SK-N-SH (cell line): ENCODE data around the gene IL17RB. TPM values are rescaled to one million over a fixed set of nuclear protein-coding genes. Genes with fewer than 3 reads are reported as not detected.

Source experiments
- CTCF ChIA-PET: fragments of 300-600, 350-600 bp; formaldehyde crosslinking; extraction: SDS; loops from one replicate; lab custom pipeline; 2021; lab: Yijun Ruan, JAX
- POLR2A ChIA-PET: fragments of 350-600 bp; sonication (Branson Sonifier 250); formaldehyde crosslinking; extraction: SDS; loops from one replicate; lab custom pipeline; 2020; ENCODE audit warnings: antibody characterized with exemption, inconsistent platforms; lab: Yijun Ruan, JAX
- DNase-seq: peaks from one replicate; pipeline ENCODE4 v3.0.0; 2012
- H2AFZ ChIP-seq: fragments of 200-600 bp; sonication (generic); 2 replicates; pipeline ENCODE4 v1.8.1; 2016; ENCODE audit warnings: antibody characterized with exemption, mild to moderate bottlenecking, low read depth
- H3F3A ChIP-seq: fragments of 200-600 bp; sonication (generic); replicated peaks from 2 replicates; pipeline ENCODE3; 2016; ENCODE audit warnings: antibody characterized with exemption, mild to moderate bottlenecking; ENCODE audit not compliant: insufficient read depth
- H3K27ac ChIP-seq, 2 experiments: fragments of 200-500 bp in 1 of 2; fragments of 200-600 bp in 1 of 2; sonication (Bioruptor generic) in 1 of 2; sonication (generic), shearing (Covaris generic) in 1 of 2; 2 replicates each; pipeline versions ENCODE4 v1.5.1 to v1.6.1; 2014 to 2016; ENCODE audit warnings: low read depth in 2 of 2, inconsistent platforms in 1 of 2, low read length in 1 of 2, mild to moderate bottlenecking in 1 of 2, mixed read lengths in 1 of 2
- H3K27me3 ChIP-seq: fragments of 200-600 bp; sonication (generic), shearing (Covaris generic); 2 replicates; pipeline ENCODE4 v1.6.1; 2016; ENCODE audit warnings: mixed run types; ENCODE audit not compliant: insufficient read depth
- H3K36me3 ChIP-seq, 2 experiments: fragments of 200-500 bp in 1 of 2; fragments of 200-600 bp in 1 of 2; sonication (Bioruptor generic) in 1 of 2; sonication (generic) in 1 of 2; replicated peaks in 1 of 2; 2 replicates each; pipeline versions ENCODE3 to v1.5.1; 2014 to 2016; ENCODE audit warnings: low read length in 1 of 2, mild to moderate bottlenecking in 1 of 2; ENCODE audit not compliant: insufficient read depth in 2 of 2, control insufficient read depth in 1 of 2
- H3K4me1 ChIP-seq, 2 experiments: fragments of 200-500 bp in 1 of 2; fragments of 200-600 bp in 1 of 2; sonication (Bioruptor generic) in 1 of 2; sonication (generic), shearing (Covaris generic) in 1 of 2; 2 replicates each; pipeline versions ENCODE4 v1.5.1 to v1.6.1; 2014 to 2016; ENCODE audit warnings: low read depth in 1 of 2, low read length in 1 of 2, mixed run types in 1 of 2; ENCODE audit not compliant: insufficient read depth in 2 of 2, control insufficient read depth in 1 of 2
- H3K4me2 ChIP-seq: fragments of 200-600 bp; sonication (generic), shearing (Covaris generic); 2 replicates; pipeline ENCODE4 v1.6.1; 2017; ENCODE audit warnings: mixed run types
- H3K4me3 ChIP-seq, 2 experiments: fragments of 200-500 bp in 1 of 2; fragments of 200-600 bp in 1 of 2; sonication (Bioruptor generic) in 1 of 2; sonication (generic), shearing (Covaris generic) in 1 of 2; 2 replicates each; pipeline versions ENCODE4 v1.5.1 to v1.8.1; 2014 to 2016; ENCODE audit warnings: low read depth in 2 of 2, inconsistent platforms in 1 of 2, low read length in 1 of 2, mild to moderate bottlenecking in 1 of 2, mixed read lengths in 1 of 2, moderate library complexity in 1 of 2
- H3K79me2 ChIP-seq: fragments of 200-600 bp; sonication (generic); 2 replicates; pipeline ENCODE4 v1.8.1; 2017; ENCODE audit warnings: mild to moderate bottlenecking; ENCODE audit not compliant: insufficient read depth
- H3K9ac ChIP-seq: fragments of 200-600 bp; sonication (generic); 2 replicates; pipeline ENCODE4 v1.6.1; 2017; ENCODE audit warnings: mixed run types
- H3K9me2 ChIP-seq: fragments of 200-600 bp; sonication (generic); 2 replicates; pipeline ENCODE4 v1.6.1; 2017; ENCODE audit warnings: mixed run types
- H3K9me3 ChIP-seq: fragments of 200-600 bp; sonication (generic); 2 replicates; pipeline ENCODE4 v1.6.1; 2017; ENCODE audit warnings: mixed run types, mild to moderate bottlenecking, moderate library complexity
- H4K20me1 ChIP-seq: fragments of 200-600 bp; sonication (generic); 2 replicates; pipeline ENCODE4 v1.6.1; 2017; ENCODE audit warnings: mild to moderate bottlenecking, mixed run types; ENCODE audit not compliant: insufficient read depth
- CHD2 ChIP-seq: fragments of 150-350 bp; IDR thresholded peaks from 2 replicates; pipeline ENCODE4 v1.6.1; 2018; ENCODE audit warnings: low read length; ENCODE audit not compliant: partially characterized antibody
- EP300 ChIP-seq, 2 experiments: IDR thresholded peaks; 2 replicates each; pipeline versions ENCODE4 v1.4.0 to v1.6.1; 2012; ENCODE audit warnings: borderline replicate concordance in 1 of 2, low read depth in 1 of 2, low read length in 1 of 2
- EZH2phosphoT487 ChIP-seq: fragments of 200-600 bp; sonication (generic); IDR thresholded peaks from 2 replicates; pipeline ENCODE4 v1.6.1; 2017; ENCODE audit warnings: low read depth, mixed run types, mild to moderate bottlenecking, antibody characterized with exemption, moderate library complexity, borderline replicate concordance
- FOSL2 ChIP-seq: IDR thresholded peaks from 2 replicates; pipeline ENCODE4 v1.4.0; 2012; ENCODE audit warnings: low read depth, mild to moderate bottlenecking, moderate library complexity, borderline replicate concordance
- FOXJ3 ChIP-seq: sonication (generic); formaldehyde crosslinking; IDR thresholded peaks from 2 replicates; pipeline ENCODE4 v1.5.1; 2020; ENCODE audit warnings: mild to moderate bottlenecking, missing genetic modification reagents
- GABPA ChIP-seq: IDR thresholded peaks from 2 replicates; pipeline ENCODE4 v1.4.0; 2012; ENCODE audit warnings: low read depth, mild to moderate bottlenecking
- GATA2 ChIP-seq: sonication (generic); formaldehyde crosslinking; IDR thresholded peaks from 2 replicates; pipeline ENCODE4 v1.5.0; 2020; ENCODE audit warnings: mild to moderate bottlenecking, missing genetic modification reagents
- IRF3 ChIP-seq: fragments of 150-350 bp; IDR thresholded peaks from 2 replicates; pipeline ENCODE4 v1.6.1; 2016; ENCODE audit warnings: mild to moderate bottlenecking, low read depth, low read length
- NFIC ChIP-seq: IDR thresholded peaks from 2 replicates; pipeline ENCODE4 v1.4.0; 2012; ENCODE audit warnings: borderline replicate concordance
- NRF1 ChIP-seq: IDR thresholded peaks from 2 replicates; pipeline ENCODE4 v1.6.1; 2012; ENCODE audit warnings: low read depth, mild to moderate bottlenecking, low read length
- PBX3 ChIP-seq: IDR thresholded peaks from 2 replicates; pipeline ENCODE4; 2012
- RCOR1 ChIP-seq: fragments of 150-350 bp; IDR thresholded peaks from 2 replicates; pipeline ENCODE4 v1.6.1; 2017; ENCODE audit warnings: antibody characterized with exemption, low read length
- REST ChIP-seq: IDR thresholded peaks from 2 replicates; pipeline ENCODE4 v1.6.1; 2012; ENCODE audit warnings: mild to moderate bottlenecking, low read depth, low read length, moderate library complexity
- RXRA ChIP-seq: IDR thresholded peaks from 2 replicates; pipeline ENCODE4 v1.4.0; 2012; ENCODE audit warnings: low read depth, mild to moderate bottlenecking, borderline replicate concordance
- SIN3A ChIP-seq: IDR thresholded peaks from 2 replicates; pipeline ENCODE4 v1.6.1; 2012; ENCODE audit warnings: low read depth, mild to moderate bottlenecking, low read length, moderate library complexity, borderline replicate concordance
- USF1 ChIP-seq: IDR thresholded peaks from 2 replicates; pipeline ENCODE4 v1.4.0; 2012; ENCODE audit warnings: low read depth, borderline replicate concordance
- USF2 ChIP-seq: fragments of 150-350 bp; IDR thresholded peaks from 2 replicates; pipeline ENCODE4 v1.6.1; 2017; ENCODE audit warnings: antibody characterized with exemption, low read length, low read depth, borderline replicate concordance
- WGBS: methylation state at CpG from one replicate; pipeline ENCODE4 v1.1.6; 2017; ENCODE audit warnings: low lambda C conversion rate; 5-methylcytosine and 5-hydroxymethylcytosine counted together
- polyA plus RNA-seq, 3 experiments: library from polyadenylated mRNA; depleted of rRNA; stranded (reverse); fragments of >200 nt; gene quantifications; 2 replicates each; pipeline ENCODE4 v1.2.3, GENCODE V29; 2012

Gene IL17RB
- polyA plus RNA-seq, 1 of the 3 experiments (the other 2 are of a cell fraction): 0.10 TPM

GRCh38 chr3:53860196-53860595, 13.8 kb downstream of the IL17RB start:
- Histone ChIP-seq H3K9me2 (peaks cover 2% of the 10 kb centered on the region; the same call in 1 of the 2 replicates), H3K36me3 (peaks cover 16 to 49% of the 10 kb centered on the region in 2 experiments), H3F3A (no peaks in the 10 kb centered on the region), H2AFZ (no peak overlapping the region), H4K20me1 (no peaks in the 10 kb centered on the region), H3K4me3 (no peak overlapping the region), H3K27me3 (no peaks in the 10 kb centered on the region), H3K27ac (no peak overlapping the region), H3K4me1 (no peaks in the 10 kb centered on the region), H3K4me2 (no peak overlapping the region), H3K9ac (no peak overlapping the region), H3K79me2 (no peaks in the 10 kb centered on the region), H3K9me3 (no peaks in the 10 kb centered on the region)
- CTCF ChIA-PET: no interaction called here
- TF ChIP-seq CHD2 (no peak), FOXJ3 (CRISPR knock-in tag) (no peak), GABPA (no peak), EZH2phosphoT487 (no peak), EP300 (IDR thresholded peaks at IDR 0.05; ENCODE audit: borderline replicate concordance in 1 of 2, low read depth in 1 of 2, low read length in 1 of 2) (no peak), IRF3 (no peak), PBX3 (no peak), RXRA (no peak), FOSL2 (no peak), RCOR1 (no peak), USF1 (no peak), NFIC (no peak), NRF1 (no peak), REST (no peak), GATA2 (no peak), SIN3A (no peak), USF2 (no peak)
- 92% methylated on average over 4 of the region's 4 CpGs for WGBS
- POLR2A ChIA-PET: no interaction called here
- no peak for DNase-seq
